HL-60 (cell line): Measurements from ENCODE around the gene SLIT1.

Source experiments
- GABPA ChIP-seq: IDR thresholded peaks from 2 replicates; pipeline ENCODE4 v1.6.1; 2012; ENCODE audit warnings: low read depth
- POLR2AphosphoS5 ChIP-seq: IDR thresholded peaks from 2 replicates; pipeline ENCODE4 v1.6.1; 2012; ENCODE audit warnings: low read depth
- SPI1 ChIP-seq: IDR thresholded peaks from 2 replicates; pipeline ENCODE4 v1.6.1; 2012; ENCODE audit warnings: low read depth, mild to moderate bottlenecking, borderline replicate concordance
- TF ChIP-seq, protein P1 (sequence below): IDR thresholded peaks from one replicate; pipeline ENCODE4 v1.5.1; 2011; ENCODE audit warnings: low read length, control low read depth, inconsistent platforms; ENCODE audit not compliant: insufficient read depth
- TF ChIP-seq, protein P2 (sequence below): IDR thresholded peaks from 2 replicates; pipeline ENCODE4 v1.6.1; 2012; ENCODE audit warnings: low read depth; ENCODE audit not compliant: insufficient replicate concordance

DNA sequence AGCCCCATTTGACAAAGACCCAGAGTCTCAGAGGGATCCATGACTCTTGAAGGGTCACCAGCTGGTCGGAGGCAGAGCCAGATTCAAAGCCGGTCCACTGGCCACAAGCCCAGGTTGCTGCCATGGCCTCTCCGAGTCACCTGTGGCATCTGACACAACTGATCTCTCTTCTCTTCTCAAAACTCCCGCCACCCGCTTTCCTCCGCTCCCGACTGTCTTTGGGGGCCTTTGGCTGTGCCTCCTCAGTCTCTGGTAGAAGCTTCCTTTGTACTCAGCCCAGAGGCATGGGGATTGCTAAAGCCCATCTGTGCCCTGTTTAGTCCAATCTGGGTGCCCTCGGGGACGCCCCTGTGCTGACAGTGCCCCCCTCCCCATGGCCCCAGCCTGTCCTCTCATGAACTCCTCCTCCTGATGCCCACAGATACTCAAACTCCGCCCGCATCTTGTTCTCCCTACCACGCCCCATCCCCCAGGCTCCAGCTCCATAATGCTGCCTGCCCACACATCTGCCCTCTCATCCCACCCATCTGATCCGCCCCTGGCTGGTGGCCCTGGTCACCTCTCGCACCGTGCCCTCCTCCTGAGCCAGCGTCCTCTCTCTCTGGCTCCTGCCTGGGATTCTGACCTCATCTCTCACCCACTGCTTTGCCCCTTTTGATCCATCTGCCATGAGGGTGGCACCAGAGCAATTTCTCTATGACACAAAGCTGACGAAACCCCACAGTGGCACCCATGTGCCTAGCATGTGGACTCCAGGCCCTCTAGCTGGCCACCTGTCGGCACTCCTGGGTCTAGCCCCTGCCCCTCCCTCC is 150.6 kb downstream of the SLIT1 start:
- TF ChIP-seq, protein P1, sequence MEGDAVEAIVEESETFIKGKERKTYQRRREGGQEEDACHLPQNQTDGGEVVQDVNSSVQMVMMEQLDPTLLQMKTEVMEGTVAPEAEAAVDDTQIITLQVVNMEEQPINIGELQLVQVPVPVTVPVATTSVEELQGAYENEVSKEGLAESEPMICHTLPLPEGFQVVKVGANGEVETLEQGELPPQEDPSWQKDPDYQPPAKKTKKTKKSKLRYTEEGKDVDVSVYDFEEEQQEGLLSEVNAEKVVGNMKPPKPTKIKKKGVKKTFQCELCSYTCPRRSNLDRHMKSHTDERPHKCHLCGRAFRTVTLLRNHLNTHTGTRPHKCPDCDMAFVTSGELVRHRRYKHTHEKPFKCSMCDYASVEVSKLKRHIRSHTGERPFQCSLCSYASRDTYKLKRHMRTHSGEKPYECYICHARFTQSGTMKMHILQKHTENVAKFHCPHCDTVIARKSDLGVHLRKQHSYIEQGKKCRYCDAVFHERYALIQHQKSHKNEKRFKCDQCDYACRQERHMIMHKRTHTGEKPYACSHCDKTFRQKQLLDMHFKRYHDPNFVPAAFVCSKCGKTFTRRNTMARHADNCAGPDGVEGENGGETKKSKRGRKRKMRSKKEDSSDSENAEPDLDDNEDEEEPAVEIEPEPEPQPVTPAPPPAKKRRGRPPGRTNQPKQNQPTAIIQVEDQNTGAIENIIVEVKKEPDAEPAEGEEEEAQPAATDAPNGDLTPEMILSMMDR, result no peak
- TF ChIP-seq GABPA (no peak), POLR2AphosphoS5 (no peak), SPI1 (no peak)
- TF ChIP-seq, protein P2, sequence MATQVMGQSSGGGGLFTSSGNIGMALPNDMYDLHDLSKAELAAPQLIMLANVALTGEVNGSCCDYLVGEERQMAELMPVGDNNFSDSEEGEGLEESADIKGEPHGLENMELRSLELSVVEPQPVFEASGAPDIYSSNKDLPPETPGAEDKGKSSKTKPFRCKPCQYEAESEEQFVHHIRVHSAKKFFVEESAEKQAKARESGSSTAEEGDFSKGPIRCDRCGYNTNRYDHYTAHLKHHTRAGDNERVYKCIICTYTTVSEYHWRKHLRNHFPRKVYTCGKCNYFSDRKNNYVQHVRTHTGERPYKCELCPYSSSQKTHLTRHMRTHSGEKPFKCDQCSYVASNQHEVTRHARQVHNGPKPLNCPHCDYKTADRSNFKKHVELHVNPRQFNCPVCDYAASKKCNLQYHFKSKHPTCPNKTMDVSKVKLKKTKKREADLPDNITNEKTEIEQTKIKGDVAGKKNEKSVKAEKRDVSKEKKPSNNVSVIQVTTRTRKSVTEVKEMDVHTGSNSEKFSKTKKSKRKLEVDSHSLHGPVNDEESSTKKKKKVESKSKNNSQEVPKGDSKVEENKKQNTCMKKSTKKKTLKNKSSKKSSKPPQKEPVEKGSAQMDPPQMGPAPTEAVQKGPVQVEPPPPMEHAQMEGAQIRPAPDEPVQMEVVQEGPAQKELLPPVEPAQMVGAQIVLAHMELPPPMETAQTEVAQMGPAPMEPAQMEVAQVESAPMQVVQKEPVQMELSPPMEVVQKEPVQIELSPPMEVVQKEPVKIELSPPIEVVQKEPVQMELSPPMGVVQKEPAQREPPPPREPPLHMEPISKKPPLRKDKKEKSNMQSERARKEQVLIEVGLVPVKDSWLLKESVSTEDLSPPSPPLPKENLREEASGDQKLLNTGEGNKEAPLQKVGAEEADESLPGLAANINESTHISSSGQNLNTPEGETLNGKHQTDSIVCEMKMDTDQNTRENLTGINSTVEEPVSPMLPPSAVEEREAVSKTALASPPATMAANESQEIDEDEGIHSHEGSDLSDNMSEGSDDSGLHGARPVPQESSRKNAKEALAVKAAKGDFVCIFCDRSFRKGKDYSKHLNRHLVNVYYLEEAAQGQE, result no peak
